GM23338 (cell line): ENCODE results near the gene ELOB. TPM values are rescaled to one million over a fixed set of nuclear protein-coding genes. Genes with fewer than 3 reads are reported as not detected.
A peak's percentile ranks its signal among the peaks of the same experiment; 100 is the strongest.

Experiments
- ATAC-seq: fragments of 200-7000 bp; cut with Tn5 transposase; 3 replicates; pipeline ENCODE4 v1.9.1; 2020
- DNase-seq: peaks from one replicate; pipeline ENCODE4 v3.0.0-alpha.2; 2015; ENCODE audit warnings: low spot score
- H2AFZ ChIP-seq: fragments of 200-600 bp; sonication (generic); 2 replicates; pipeline ENCODE4 v1.8.0; 2016; ENCODE audit warnings: antibody characterized with exemption, mild to moderate bottlenecking, moderate library complexity
- H3F3A ChIP-seq: fragments of 200-600 bp; sonication (generic); replicated peaks from 2 replicates; pipeline ENCODE4 v1.8.0; 2017; ENCODE audit warnings: antibody characterized with exemption, mixed run types, low read depth
- H3K27ac ChIP-seq: fragments of 200-600 bp; sonication (generic); 2 replicates; pipeline ENCODE4 v1.6.1; 2016; ENCODE audit warnings: low read depth
- H3K27me3 ChIP-seq: fragments of 200-600 bp; sonication (generic); 2 replicates; pipeline ENCODE4 v1.8.0; 2016; ENCODE audit warnings: mild to moderate bottlenecking, mixed run types, moderate library complexity; ENCODE audit not compliant: insufficient read depth
- H3K36me3 ChIP-seq: fragments of 200-600 bp; sonication (generic); 2 replicates; pipeline ENCODE4 v1.8.0; 2016; ENCODE audit warnings: mild to moderate bottlenecking; ENCODE audit not compliant: insufficient read depth
- H3K4me1 ChIP-seq: fragments of 200-600 bp; sonication (generic); 2 replicates; pipeline ENCODE4 v1.8.0; 2016; ENCODE audit warnings: mild to moderate bottlenecking, moderate library complexity; ENCODE audit not compliant: insufficient read depth
- H3K4me2 ChIP-seq: fragments of 200-600 bp; sonication (generic); 2 replicates; pipeline ENCODE4 v1.7.1; 2017; ENCODE audit warnings: mixed run types
- H3K4me3 ChIP-seq: fragments of 200-600 bp; sonication (generic); 2 replicates; pipeline ENCODE4 v1.6.1; 2016; ENCODE audit warnings: mixed run types
- H3K79me2 ChIP-seq: fragments of 200-600 bp; sonication (generic); replicated peaks from 2 replicates; pipeline ENCODE4 v1.8.0; 2017; ENCODE audit warnings: mild to moderate bottlenecking; ENCODE audit not compliant: insufficient read depth
- H3K9me2 ChIP-seq: fragments of 200-600 bp; sonication (generic); 2 replicates; pipeline ENCODE4 v1.8.0; 2017; ENCODE audit not compliant: insufficient read depth
- H4K20me1 ChIP-seq: fragments of 200-600 bp; sonication (generic); replicated peaks from 2 replicates; pipeline ENCODE4 v1.8.0; 2017; ENCODE audit warnings: mild to moderate bottlenecking; ENCODE audit not compliant: insufficient read depth
- H3K27ac Mint-ChIP-seq: 2 replicates; pipeline ENCODE4 v1.8.0; 2020; ENCODE audit warnings: inconsistent platforms, mild to moderate bottlenecking, moderate library complexity, mixed read lengths
- H3K27me3 Mint-ChIP-seq: 3 replicates; pipeline ENCODE4 v1.8.0; 2022; ENCODE audit warnings: low read depth, mild to moderate bottlenecking, moderate library complexity, mixed read lengths, inconsistent platforms; ENCODE audit not compliant: insufficient read depth, poor library complexity
- H3K36me3 Mint-ChIP-seq: 3 replicates; pipeline ENCODE4 v1.8.0; 2021; ENCODE audit warnings: low read depth, mild to moderate bottlenecking, inconsistent platforms, moderate library complexity, mixed read lengths
- H3K4me1 Mint-ChIP-seq: 3 replicates; pipeline ENCODE4 v1.8.0; 2020; ENCODE audit warnings: mild to moderate bottlenecking, inconsistent platforms, mixed read lengths
- H3K4me3 Mint-ChIP-seq: 3 replicates; pipeline ENCODE4 v1.8.0; 2021; ENCODE audit warnings: moderate library complexity, mild to moderate bottlenecking, inconsistent platforms, mixed read lengths
- H3K9me3 Mint-ChIP-seq: 3 replicates; pipeline ENCODE4 v1.8.0; 2020; ENCODE audit warnings: moderate library complexity, mild to moderate bottlenecking, inconsistent platforms, mixed read lengths
- CREB1 ChIP-seq: fragments of 250-450 bp; sonication (Bioruptor Pico); IDR thresholded peaks from 2 replicates; pipeline ENCODE4 v1.5.0; 2020; ENCODE audit warnings: low read depth, mild to moderate bottlenecking, moderate library complexity
- CTCF ChIP-seq, 2 experiments: fragments of 200-600 bp in 1 of 2; sonication (generic) in 1 of 2; conservative IDR thresholded peaks; 2 replicates each; pipeline versions ENCODE4 v1.5.1 to v1.6.1; 2016 to 2017; ENCODE audit warnings: antibody characterized with exemption in 2 of 2, low read depth in 2 of 2, mild to moderate bottlenecking in 2 of 2, moderate library complexity in 1 of 2
- ETS1 ChIP-seq: IDR thresholded peaks from 2 replicates; pipeline ENCODE4 v1.6.1; 2016; ENCODE audit warnings: antibody characterized with exemption
- EZH2 ChIP-seq: fragments of 200-600 bp; sonication (generic); IDR thresholded peaks from one replicate; pipeline ENCODE4 v1.8.0; 2017; ENCODE audit warnings: antibody characterized with exemption, mild to moderate bottlenecking, low read depth; ENCODE audit not compliant: unreplicated experiment
- EZH2phosphoT487 ChIP-seq: fragments of 200-600 bp; sonication (generic); IDR thresholded peaks from one replicate; pipeline ENCODE4 v1.8.1; 2018; ENCODE audit warnings: antibody characterized with exemption; ENCODE audit not compliant: unreplicated experiment
- JUNB ChIP-seq: IDR thresholded peaks from one replicate; pipeline ENCODE4 v1.6.1; 2016; ENCODE audit warnings: antibody characterized with exemption; ENCODE audit not compliant: unreplicated experiment
- NANOG ChIP-seq: IDR thresholded peaks from 2 replicates; pipeline ENCODE4 v1.6.1; 2016; ENCODE audit warnings: antibody characterized with exemption, borderline replicate concordance
- POLR2AphosphoS5 ChIP-seq: IDR thresholded peaks from 2 replicates; pipeline ENCODE4 v1.6.1; 2016; ENCODE audit warnings: antibody characterized with exemption, low read depth
- REST ChIP-seq: IDR thresholded peaks from one replicate; pipeline ENCODE4 v1.6.1; 2018; ENCODE audit warnings: antibody characterized with exemption; ENCODE audit not compliant: unreplicated experiment
- STAT1 ChIP-seq: IDR thresholded peaks from one replicate; pipeline ENCODE4 v1.6.1; 2016; ENCODE audit warnings: antibody characterized with exemption; ENCODE audit not compliant: unreplicated experiment
- ZNF114 ChIP-seq: fragments of 250-450 bp; sonication (Bioruptor Pico); IDR thresholded peaks from 2 replicates; pipeline ENCODE4 v1.5.0; 2020; ENCODE audit warnings: mild to moderate bottlenecking, moderate library complexity
- ZNF331 ChIP-seq: fragments of 250-450 bp; sonication (Bioruptor Pico); IDR thresholded peaks from 2 replicates; pipeline ENCODE4 v1.5.0; 2020; ENCODE audit warnings: low read depth, mild to moderate bottlenecking, moderate library complexity
- ZNF462 ChIP-seq: fragments of 250-450 bp; sonication (Bioruptor Pico); IDR thresholded peaks from 2 replicates; pipeline ENCODE4 v1.5.0; 2020; ENCODE audit warnings: mild to moderate bottlenecking, moderate library complexity
- polyA plus RNA-seq: library from polyadenylated mRNA; unstranded; fragments of >200 nt; fragmentation: Nextera tagmentation; extraction: Ambion mirVana; gene quantifications from 2 replicates; pipeline ENCODE4 v1.2.1, GENCODE V29; 2016
- total RNA-seq: library from RNA; depleted of rRNA; stranded (reverse); fragments of >200 nt; shearing (Covaris generic); gene quantifications from 2 replicates; pipeline ENCODE4 v1.2.3, GENCODE V29; 2014

The ELOB gene
- total and polyA plus RNA-seq, 2 experiments from 2014 or later = 278 to 756 TPM

GRCh38 chr16:2739625-2740430 is 37.3 kb downstream of the ELOB start:
- ATAC-seq = peak; percentile 15

More at GRCh38 chr16:2739625-2740430, 37.3 kb downstream of the ELOB start:
- Histone ChIP-seq H3K4me3 (no peak overlapping the region), H2AFZ (no peak overlapping the region), H3K27ac (no peak overlapping the region), H3F3A (no peaks in the 10 kb centered on the region), H3K4me1 (no peaks in the 10 kb centered on the region), H3K4me2 (no peak overlapping the region), H3K36me3 (no peaks in the 10 kb centered on the region), H3K79me2 (no peaks in the 10 kb centered on the region), H4K20me1 (no peaks in the 10 kb centered on the region), H3K27me3 (no peaks in the 10 kb centered on the region), H3K9me2 (no peaks in the 10 kb centered on the region)
- no peaks in the 10 kb centered on the region; the same call in 2 of the 3 replicates for H3K36me3 Mint-ChIP-seq
- H3K27me3 Mint-ChIP-seq = peaks cover 9% of the 10 kb centered on the region
- H3K27ac Mint-ChIP-seq = peak overlapping the region; percentile 48; the same call in 1 of the 2 replicates
- TF ChIP-seq EZH2 (no peak), ETS1 (no peak), STAT1 (no peak), ZNF331 (CRISPR knock-in tag) (no peak), CREB1 (CRISPR knock-in tag) (no peak), ZNF114 (no peak), NANOG (no peak), REST (no peak), POLR2AphosphoS5 (no peak), CTCF (conservative IDR thresholded peaks at IDR 0.05; ENCODE audit: low read depth in 2 of 2) (no peak), EZH2phosphoT487 (no peak), ZNF462 (CRISPR knock-in tag) (no peak), JUNB (no peak)
- no peak for DNase-seq
- peaks cover 3% of the 10 kb centered on the region; the same call in 1 of the 3 replicates for H3K4me1 Mint-ChIP-seq
- no peaks in the 10 kb centered on the region for H3K9me3 Mint-ChIP-seq
- no peak overlapping the region for H3K4me3 Mint-ChIP-seq
